HG03280 (cell line): ENCODE results near the gene MAP1LC3A.

Source experiments
- ATAC-seq: cut with Tn5 transposase; IDR thresholded peaks from one replicate; pipeline ENCODE4 v1.9.1; 2021; ENCODE audit warnings: mild to moderate bottlenecking, moderate library complexity; ENCODE audit not compliant: unreplicated experiment

The MAP1LC3A gene

GRCh38 chr20:34528921-34529297 lies 29.6 kb upstream of the MAP1LC3A start:
- ATAC-seq = no peak

DNA sequence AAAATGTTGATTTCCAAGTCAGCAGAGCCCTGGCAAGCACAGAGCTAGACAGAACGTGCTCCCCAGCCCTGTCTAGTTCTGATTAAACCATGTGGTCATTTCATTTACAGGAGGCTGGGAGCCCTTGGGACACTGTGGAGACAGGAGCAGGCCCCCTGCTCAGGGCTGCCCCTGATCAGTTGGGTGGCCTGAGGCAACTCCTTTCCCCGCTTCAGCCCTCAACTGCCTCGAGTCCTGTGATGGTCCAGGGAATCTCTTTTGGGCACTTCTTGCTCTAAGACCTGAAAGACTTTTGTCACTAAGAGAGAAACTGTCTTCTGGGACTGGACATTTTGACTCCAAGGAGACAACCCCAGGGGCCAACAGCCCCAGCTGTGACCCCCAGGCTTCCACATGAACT lies 28.8 kb upstream of the MAP1LC3A start:
- ATAC-seq = no peak

DNA sequence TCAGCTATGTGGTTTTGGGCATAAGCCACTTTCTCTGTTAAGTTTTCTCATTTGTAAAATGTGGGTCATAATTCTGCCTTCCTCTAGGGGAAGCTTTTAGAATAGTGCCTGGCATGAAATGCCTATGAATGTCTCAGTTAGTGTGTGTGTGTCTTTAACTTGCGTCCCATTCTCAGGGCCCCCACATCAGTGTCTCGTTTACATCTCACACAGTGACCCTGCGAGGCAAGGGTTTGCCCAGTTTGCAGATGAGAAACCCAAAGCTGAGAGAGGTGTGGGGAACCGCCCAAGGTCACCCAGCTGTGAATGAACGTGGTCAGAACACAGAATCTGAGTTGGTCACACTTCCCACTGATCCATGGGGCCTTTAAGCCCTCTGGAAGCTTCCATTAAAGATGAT lies 28.2 kb upstream of the MAP1LC3A start:
- ATAC-seq = no peak

DNA sequence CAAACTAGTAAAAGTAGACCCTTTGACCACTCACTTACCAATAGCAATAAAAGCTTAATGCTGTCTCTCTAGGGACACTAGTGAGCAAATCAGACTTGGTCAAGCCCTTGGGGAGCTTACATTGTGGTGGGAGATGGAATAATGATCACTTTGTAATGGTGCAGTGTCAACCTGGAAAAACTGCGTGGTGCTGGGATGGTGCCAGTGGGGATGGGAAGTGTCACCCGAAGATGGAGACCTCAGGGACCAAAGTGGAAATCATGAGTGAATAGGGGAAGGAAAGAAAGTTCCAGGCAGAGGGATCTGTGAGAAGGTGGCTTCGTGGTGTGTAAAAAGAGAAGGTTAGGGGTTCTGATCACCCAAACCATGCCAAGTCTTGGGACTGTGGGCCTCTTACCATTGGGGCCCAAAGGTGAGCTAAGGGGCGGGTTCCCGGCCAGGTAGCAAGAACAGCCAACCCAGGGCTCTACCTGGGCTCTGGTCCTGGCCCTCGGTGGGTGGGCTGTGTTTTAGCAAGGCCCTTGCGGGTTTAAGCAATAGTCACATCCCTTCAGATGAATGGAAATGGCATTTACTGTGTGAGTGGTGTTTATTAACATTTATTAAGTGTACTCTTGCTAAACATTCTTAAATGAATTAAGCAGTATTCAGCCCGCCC lies 26.8 kb upstream of the MAP1LC3A start:
- no peak for ATAC-seq

GRCh38 chr20:34532320-34532719 lies 26.2 kb upstream of the MAP1LC3A start:
- no peak for ATAC-seq

- ATAC-seq = no peak
These were observed 25.8 kb upstream of the MAP1LC3A start for GRCh38 chr20:34532756-34533155.

DNA sequence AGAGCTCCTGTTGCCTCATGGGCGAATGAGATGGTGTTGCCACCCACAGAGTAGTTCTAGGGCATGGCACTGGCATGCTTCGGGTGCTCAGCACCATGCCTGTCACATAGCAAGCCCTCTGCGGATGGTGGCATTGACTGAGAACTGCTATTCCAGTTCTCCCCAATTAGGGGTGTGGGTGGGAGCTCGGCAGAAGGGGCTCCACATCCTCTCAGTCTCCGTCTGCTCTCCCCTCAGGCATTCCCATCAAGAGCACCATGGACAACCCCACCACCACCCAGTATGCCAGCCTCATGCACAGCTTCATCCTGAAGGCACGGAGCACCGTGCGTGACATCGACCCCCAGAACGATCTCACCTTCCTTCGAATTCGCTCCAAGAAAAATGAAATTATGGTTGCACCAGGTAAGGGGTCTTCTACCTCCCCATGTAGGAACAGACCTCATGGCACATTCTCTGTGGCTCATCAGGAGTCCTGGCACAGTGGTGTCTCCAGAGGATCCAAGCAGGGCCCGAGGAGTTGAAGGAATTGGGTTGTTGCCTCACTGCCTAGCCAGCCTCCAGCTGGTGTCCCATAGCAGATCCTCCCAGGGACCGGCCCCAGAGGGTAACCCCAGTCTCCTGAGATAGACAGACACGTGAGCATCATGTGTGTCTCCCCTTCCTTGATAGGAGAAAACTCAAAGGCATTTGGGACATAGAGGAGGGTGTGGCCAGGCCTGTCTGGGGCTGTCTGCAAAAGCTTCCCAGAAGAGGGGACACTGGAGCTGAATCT lies 23.9 kb upstream of the MAP1LC3A start:
- no peak for ATAC-seq

GRCh38 chr20:34535301-34535840 lies 23.1 kb upstream of the MAP1LC3A start:
- no peak for ATAC-seq

DNA sequence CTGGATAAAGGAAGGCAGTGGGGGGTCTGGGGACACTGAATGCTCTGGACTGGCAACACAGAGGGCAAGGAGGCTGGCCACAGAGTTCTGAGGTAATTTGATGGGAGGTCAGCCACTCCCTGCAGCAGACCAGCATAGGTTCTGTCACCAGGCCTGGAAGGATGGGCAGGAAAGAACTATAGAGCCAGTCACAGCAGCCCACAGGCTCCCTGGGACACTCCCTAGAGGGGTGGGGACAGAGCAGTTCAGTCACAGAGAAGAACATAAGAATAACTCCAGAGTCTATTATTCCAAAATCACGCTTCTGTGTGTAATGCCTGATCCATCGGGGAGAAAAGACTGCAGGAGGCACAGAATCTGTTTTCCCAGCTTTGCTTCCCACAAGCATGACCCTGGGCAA lies 22.7 kb upstream of the MAP1LC3A start:
- no peak for ATAC-seq

GRCh38 chr20:34536798-34537394 lies 21.6 kb upstream of the MAP1LC3A start:
- ATAC-seq = no peak

- no peak for ATAC-seq
These were observed 20.9 kb upstream of the MAP1LC3A start for GRCh38 chr20:34537651-34538050.

GRCh38 chr20:34538671-34539123 lies 19.8 kb upstream of the MAP1LC3A start:
- ATAC-seq = no peak

DNA sequence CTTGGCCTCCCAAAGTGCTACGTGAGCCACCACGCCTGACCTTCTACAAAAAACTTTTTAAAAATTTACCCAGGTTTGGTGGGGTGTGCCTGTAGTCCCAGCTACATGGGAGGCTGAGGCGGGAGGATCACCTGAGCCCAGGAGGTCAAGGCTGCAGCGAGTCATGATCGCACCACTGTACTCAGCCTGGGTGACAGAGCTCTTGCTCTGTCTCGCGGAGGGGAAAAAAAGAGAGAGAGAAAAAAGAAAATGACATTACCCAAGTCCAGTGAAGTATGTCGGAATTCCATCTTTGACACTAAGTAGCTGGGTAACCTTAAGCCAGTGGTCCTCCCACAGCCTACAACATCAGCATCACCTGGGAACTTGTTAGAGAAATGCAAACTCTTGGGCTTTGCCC lies 18.8 kb upstream of the MAP1LC3A start:
- ATAC-seq = no peak

- ATAC-seq = no peak
These were observed 17.8 kb upstream of the MAP1LC3A start for GRCh38 chr20:34540596-34541263.

GRCh38 chr20:34541264-34541901 lies 17.1 kb upstream of the MAP1LC3A start:
- no peak for ATAC-seq

- ATAC-seq = no peak
These were observed 16.6 kb upstream of the MAP1LC3A start for GRCh38 chr20:34541917-34542316.

- no peak for ATAC-seq
These were observed 16.1 kb upstream of the MAP1LC3A start for GRCh38 chr20:34542439-34542838.

- no peak for ATAC-seq
These were observed 15.0 kb upstream of the MAP1LC3A start for GRCh38 chr20:34543463-34544056.

DNA sequence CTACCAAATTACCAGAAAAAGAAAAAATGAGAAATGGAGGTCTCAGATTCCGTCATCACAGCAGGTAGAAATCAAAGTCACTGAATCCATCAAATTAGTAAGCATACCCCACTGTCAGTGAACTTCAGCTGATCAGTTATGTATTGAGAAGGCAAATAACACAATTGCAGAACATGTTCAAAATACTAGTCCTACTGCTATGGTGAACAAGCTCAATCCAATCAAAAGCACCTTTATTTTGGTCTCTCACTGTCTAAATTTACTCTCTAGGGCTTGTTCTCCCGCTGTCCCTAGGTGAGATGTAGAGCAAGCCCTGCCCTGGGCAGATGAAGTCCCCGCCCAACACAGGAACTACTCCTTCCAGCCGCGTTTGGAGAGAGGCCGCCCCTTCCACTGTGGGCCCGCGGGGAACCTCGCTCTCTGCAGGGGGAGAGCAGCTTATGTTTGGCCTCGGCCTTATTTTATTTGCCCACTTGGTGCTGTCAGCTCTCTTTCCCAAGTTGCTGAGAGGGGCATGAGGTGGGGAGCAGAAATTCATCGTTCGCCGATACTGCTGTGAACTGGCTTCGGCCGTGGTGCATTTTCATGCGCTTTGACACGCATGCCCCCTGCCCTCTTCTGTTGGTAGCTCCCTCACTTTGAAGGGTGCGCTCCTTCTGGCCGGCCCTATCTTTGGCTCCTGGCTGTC lies 14.3 kb upstream of the MAP1LC3A start:
- no peak for ATAC-seq

DNA sequence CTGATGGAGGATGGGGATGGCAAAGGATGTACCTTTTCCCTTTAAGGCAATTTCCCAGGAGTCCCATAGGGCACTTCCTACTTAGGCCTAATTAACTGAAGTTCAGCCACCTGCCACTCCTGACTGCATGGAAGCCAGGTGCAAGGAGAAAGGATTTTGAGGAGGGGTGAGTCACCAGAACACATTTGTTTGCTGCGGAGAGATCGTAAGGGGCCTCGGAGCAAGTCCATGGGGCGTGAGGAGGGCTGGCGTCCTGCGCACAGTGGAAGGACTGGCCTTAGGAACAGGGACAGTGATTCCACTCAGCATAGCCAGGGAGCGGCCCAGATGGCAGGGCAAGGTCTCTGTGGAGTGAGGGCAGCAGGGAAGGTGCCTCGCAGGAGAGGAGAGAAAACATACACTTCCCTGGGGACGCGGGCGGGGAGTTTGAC lies 11.8 kb upstream of the MAP1LC3A start:
- no peak for ATAC-seq
